ENCODE results near the gene MSH3.

DNA sequence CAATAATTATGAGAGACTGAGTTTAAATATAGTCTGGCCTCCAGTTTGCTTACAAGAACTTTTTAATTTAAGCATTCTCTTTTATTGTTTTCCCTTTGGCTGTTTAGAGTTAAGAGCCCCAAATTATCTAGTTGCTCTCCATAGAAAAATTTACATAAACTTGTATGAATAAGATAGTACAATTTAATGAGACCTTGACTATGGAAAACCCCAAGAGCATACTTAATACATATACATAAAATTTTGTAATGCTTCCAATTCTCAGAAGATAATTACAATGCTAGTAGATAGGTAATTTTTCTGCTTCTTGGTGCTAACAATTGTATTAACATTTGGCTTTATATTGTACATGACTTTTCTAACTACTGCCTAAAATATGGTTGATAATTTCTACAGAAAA, 20.3 kb upstream of the MSH3 start:
- TF ChIP-seq EZH2 (optimal IDR thresholded peaks at IDR 0.05; ENCODE audit: low read depth, low read length), result no peak
- TF ChIP-seq, protein P1, sequence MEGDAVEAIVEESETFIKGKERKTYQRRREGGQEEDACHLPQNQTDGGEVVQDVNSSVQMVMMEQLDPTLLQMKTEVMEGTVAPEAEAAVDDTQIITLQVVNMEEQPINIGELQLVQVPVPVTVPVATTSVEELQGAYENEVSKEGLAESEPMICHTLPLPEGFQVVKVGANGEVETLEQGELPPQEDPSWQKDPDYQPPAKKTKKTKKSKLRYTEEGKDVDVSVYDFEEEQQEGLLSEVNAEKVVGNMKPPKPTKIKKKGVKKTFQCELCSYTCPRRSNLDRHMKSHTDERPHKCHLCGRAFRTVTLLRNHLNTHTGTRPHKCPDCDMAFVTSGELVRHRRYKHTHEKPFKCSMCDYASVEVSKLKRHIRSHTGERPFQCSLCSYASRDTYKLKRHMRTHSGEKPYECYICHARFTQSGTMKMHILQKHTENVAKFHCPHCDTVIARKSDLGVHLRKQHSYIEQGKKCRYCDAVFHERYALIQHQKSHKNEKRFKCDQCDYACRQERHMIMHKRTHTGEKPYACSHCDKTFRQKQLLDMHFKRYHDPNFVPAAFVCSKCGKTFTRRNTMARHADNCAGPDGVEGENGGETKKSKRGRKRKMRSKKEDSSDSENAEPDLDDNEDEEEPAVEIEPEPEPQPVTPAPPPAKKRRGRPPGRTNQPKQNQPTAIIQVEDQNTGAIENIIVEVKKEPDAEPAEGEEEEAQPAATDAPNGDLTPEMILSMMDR (IDR thresholded peaks at IDR 0.05; ENCODE audit: low read length), result no peak
